H1 (cell line): ENCODE measurements around the gene FOXJ2.

ENCODE experiments used
- CEBPB ChIP-seq: IDR thresholded peaks from 2 replicates; pipeline ENCODE4 v1.6.1; 2012; ENCODE audit warnings: low read depth, low read length
- CTCF ChIP-seq, 3 experiments: IDR thresholded peaks; 1 replicate in 2 of 3; 2 replicates in 1 of 3; pipeline versions ENCODE4 v1.5.1 to v1.6.1; 2011; ENCODE audit warnings: low read length in 3 of 3, mild to moderate bottlenecking in 3 of 3, inconsistent platforms in 2 of 3, low read depth in 1 of 3, moderate library complexity in 1 of 3; ENCODE audit not compliant: insufficient read depth in 1 of 3; ENCODE audit errors: control extremely low read depth in 1 of 3
- EP300 ChIP-seq, 2 experiments: IDR thresholded peaks; 1 replicate in 1 of 2; 2 replicates in 1 of 2; pipeline ENCODE4 v1.6.1; 2011 to 2012; ENCODE audit warnings: low read depth in 2 of 2, low read length in 2 of 2, mild to moderate bottlenecking in 2 of 2, borderline replicate concordance in 1 of 2, inconsistent platforms in 1 of 2, moderate library complexity in 1 of 2
- FOSL1 ChIP-seq: IDR thresholded peaks from 2 replicates; pipeline ENCODE4 v1.6.1; 2011; ENCODE audit warnings: mild to moderate bottlenecking, low read depth, low read length, moderate library complexity; ENCODE audit not compliant: insufficient read depth
- KDM1A ChIP-seq: fragments of 200-600, 300-600 bp; sonication (generic); IDR thresholded peaks from 2 replicates; pipeline ENCODE4 v1.7.1; 2016; ENCODE audit warnings: mild to moderate bottlenecking, low read length, borderline replicate concordance
- SP2 ChIP-seq: IDR thresholded peaks from 2 replicates; pipeline ENCODE4 v1.6.1; 2012; ENCODE audit warnings: mild to moderate bottlenecking, low read length, inconsistent platforms
- SUZ12 ChIP-seq: fragments of 200-600 bp; sonication (generic); IDR thresholded peaks from 2 replicates; pipeline ENCODE4 v1.6.1; 2012; ENCODE audit warnings: mild to moderate bottlenecking, inconsistent platforms, low read length, moderate library complexity, mixed read lengths
- YY1 ChIP-seq: IDR thresholded peaks from 2 replicates; pipeline ENCODE4 v1.6.1; 2011; ENCODE audit warnings: low read depth, mild to moderate bottlenecking, low read length
- TF ChIP-seq, protein P1 (sequence below): IDR thresholded peaks from 2 replicates; pipeline ENCODE4 v1.6.1; 2012; ENCODE audit warnings: low read length, inconsistent platforms
- TF ChIP-seq, protein P2 (sequence below): IDR thresholded peaks from 2 replicates; pipeline ENCODE4 v1.6.1; 2011; ENCODE audit warnings: low read length, improper control_type of control experiment

DNA sequence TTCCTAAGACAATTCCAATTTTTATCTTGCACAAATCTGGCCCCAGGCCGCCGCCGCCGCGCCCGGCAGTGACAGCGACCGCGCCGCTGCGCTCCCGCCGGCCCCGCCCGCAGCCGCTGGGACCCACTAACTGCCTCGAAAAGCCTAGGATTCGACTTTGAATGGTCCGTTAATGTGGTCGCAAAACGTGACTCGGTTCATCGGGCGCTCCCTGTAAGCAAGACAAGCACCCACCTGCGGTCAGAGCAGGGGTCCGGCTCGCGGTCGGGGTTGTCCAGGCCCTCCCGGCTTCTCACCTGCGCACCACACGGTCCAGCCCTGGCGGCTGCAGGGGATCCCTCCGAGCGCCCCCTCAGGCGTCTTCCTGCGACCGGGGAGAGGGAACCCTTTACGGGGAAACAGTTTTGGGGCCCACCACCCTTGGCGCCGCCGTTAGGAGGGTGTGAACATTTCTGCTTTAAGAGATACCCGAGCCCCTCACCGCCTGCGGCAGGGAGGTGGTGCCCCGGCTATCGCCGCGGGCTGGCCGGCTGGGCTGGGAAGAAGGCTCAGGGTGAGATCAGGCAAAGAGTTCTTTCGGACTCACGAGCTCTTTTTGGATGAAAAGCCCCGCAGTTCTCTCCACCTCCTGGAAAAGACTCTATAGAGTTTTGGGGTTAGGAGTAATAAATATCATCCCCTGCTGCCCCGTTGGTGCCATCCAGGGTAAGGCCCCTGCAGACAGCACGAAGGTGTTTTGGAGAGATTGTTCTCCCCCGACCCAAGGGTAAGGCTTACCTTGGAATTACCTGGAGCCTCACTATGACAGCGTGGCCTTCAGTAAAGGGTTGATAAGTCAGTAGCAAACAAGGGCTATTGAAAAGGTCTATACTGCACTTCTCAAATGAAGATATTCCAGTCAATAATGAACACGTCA lies 13.6 kb upstream of the FOXJ2 start:
- no peak for TF ChIP-seq SUZ12
- no peak for TF ChIP-seq SP2
- TF ChIP-seq CTCF (IDR thresholded peaks at IDR 0.05; ENCODE audit: control extremely low read depth in 1 of 3, insufficient read depth in 1 of 3, low read depth in 1 of 3, low read length in 3 of 3), result no peak; a peak in 1 of 4 replicates
- TF ChIP-seq KDM1A, result no peak
- TF ChIP-seq, protein P1, sequence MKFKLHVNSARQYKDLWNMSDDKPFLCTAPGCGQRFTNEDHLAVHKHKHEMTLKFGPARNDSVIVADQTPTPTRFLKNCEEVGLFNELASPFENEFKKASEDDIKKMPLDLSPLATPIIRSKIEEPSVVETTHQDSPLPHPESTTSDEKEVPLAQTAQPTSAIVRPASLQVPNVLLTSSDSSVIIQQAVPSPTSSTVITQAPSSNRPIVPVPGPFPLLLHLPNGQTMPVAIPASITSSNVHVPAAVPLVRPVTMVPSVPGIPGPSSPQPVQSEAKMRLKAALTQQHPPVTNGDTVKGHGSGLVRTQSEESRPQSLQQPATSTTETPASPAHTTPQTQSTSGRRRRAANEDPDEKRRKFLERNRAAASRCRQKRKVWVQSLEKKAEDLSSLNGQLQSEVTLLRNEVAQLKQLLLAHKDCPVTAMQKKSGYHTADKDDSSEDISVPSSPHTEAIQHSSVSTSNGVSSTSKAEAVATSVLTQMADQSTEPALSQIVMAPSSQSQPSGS, result no peak; the same call in 1 of the 2 replicates
- TF ChIP-seq CEBPB, result no peak
- TF ChIP-seq, protein P2, sequence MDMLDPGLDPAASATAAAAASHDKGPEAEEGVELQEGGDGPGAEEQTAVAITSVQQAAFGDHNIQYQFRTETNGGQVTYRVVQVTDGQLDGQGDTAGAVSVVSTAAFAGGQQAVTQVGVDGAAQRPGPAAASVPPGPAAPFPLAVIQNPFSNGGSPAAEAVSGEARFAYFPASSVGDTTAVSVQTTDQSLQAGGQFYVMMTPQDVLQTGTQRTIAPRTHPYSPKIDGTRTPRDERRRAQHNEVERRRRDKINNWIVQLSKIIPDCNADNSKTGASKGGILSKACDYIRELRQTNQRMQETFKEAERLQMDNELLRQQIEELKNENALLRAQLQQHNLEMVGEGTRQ, result no peak
- TF ChIP-seq FOSL1, result no peak
- TF ChIP-seq EP300 (IDR thresholded peaks at IDR 0.05; ENCODE audit: borderline replicate concordance in 1 of 2, low read depth in 2 of 2, low read length in 2 of 2), result peak in 1 of 2 experiments; percentile 38; a peak in 1 of 3 replicates
- TF ChIP-seq YY1, result no peak
